NT2/D1 (cell line): ENCODE measurements around the gene IL17RE.

Experiments
- DNase-seq: peaks from one replicate; pipeline ENCODE4 v3.0.0-alpha.2; 2011; ENCODE audit warnings: low read depth, low spot score
- H3K27me3 ChIP-seq: 2 replicates; pipeline ENCODE4 v1.6.0; 2011; ENCODE audit warnings: mild to moderate bottlenecking; ENCODE audit not compliant: insufficient read length, insufficient read depth
- H3K36me3 ChIP-seq: 2 replicates; pipeline ENCODE4 v1.6.1; 2011; ENCODE audit warnings: mild to moderate bottlenecking, low read length, mixed read lengths; ENCODE audit not compliant: insufficient read depth, insufficient read length
- H3K4me1 ChIP-seq: 2 replicates; pipeline ENCODE4 v1.5.1; 2011; ENCODE audit not compliant: insufficient read depth, insufficient read length
- H3K4me3 ChIP-seq: 2 replicates; pipeline ENCODE4 v1.5.1; 2011; ENCODE audit warnings: low read depth; ENCODE audit not compliant: insufficient read length
- H3K9ac ChIP-seq: 2 replicates; pipeline ENCODE4 v1.6.0; 2011; ENCODE audit warnings: low read depth; ENCODE audit not compliant: insufficient read length
- H3K9me3 ChIP-seq: 2 replicates; pipeline ENCODE4 v1.5.1; 2011; ENCODE audit warnings: mild to moderate bottlenecking, low read length; ENCODE audit not compliant: insufficient read depth
- SUZ12 ChIP-seq: IDR thresholded peaks from 2 replicates; pipeline ENCODE4 v1.6.1; 2011; ENCODE audit not compliant: insufficient read length, insufficient read depth; ENCODE audit errors: extremely low read depth
- YY1 ChIP-seq: IDR thresholded peaks from 2 replicates; pipeline ENCODE4 v1.6.1; 2011; ENCODE audit not compliant: insufficient read length, insufficient read depth
- ZNF274 ChIP-seq: IDR thresholded peaks from 2 replicates; pipeline ENCODE4 v1.6.1; 2011; ENCODE audit warnings: mild to moderate bottlenecking, low read depth, low read length

The IL17RE gene

GRCh38 chr3:9945358-9945757 is 42.7 kb downstream of the IL17RE start:
- no peak for DNase-seq

GRCh38 chr3:9946112-9947024 is 43.7 kb downstream of the IL17RE start:
- Histone ChIP-seq H3K4me3 (peak overlapping the region; percentile 80), H3K4me1 (peaks cover 7% of the 10 kb centered on the region), H3K36me3 (peaks cover 35% of the 10 kb centered on the region), H3K9me3 (no peaks in the 10 kb centered on the region), H3K9ac (peak overlapping the region; percentile 97), H3K27me3 (no peaks in the 10 kb centered on the region)
- peak; percentile 83 for DNase-seq
- TF ChIP-seq SUZ12 (no peak), ZNF274 (no peak), YY1 (no peak)

More at GRCh38 chr3:9945358-9945757, 42.7 kb downstream of the IL17RE start:
- H3K27me3 ChIP-seq, result no peaks in the 10 kb centered on the region
- TF ChIP-seq SUZ12, result no peak
- TF ChIP-seq YY1, result no peak
- no peak for TF ChIP-seq ZNF274
- H3K4me3 ChIP-seq, result no peak overlapping the region
- no peak overlapping the region for H3K9ac ChIP-seq
- H3K4me1 ChIP-seq, result peaks cover 4% of the 10 kb centered on the region
- H3K36me3 ChIP-seq, result peaks cover 42% of the 10 kb centered on the region
- H3K9me3 ChIP-seq, result peaks cover 6% of the 10 kb centered on the region; the same call in 1 of the 2 replicates

GRCh38 chr3:9947025-9947995 is 44.7 kb downstream of the IL17RE start:
- Histone ChIP-seq H3K36me3 (peaks cover 33% of the 10 kb centered on the region), H3K27me3 (no peaks in the 10 kb centered on the region), H3K4me3 (peak overlapping the region; percentile 80), H3K4me1 (peaks cover 10% of the 10 kb centered on the region), H3K9me3 (no peaks in the 10 kb centered on the region), H3K9ac (peak overlapping the region; percentile 97)
- no peak for DNase-seq
- no peak for TF ChIP-seq ZNF274
- no peak for TF ChIP-seq SUZ12
- TF ChIP-seq YY1, result no peak

GRCh38 chr3:9948586-9948985 is 45.9 kb downstream of the IL17RE start:
- no peak for DNase-seq
- no peaks in the 10 kb centered on the region for H3K9me3 ChIP-seq
- no peak overlapping the region for H3K4me3 ChIP-seq
- no peaks in the 10 kb centered on the region for H3K27me3 ChIP-seq
- H3K4me1 ChIP-seq, result peaks cover 6% of the 10 kb centered on the region
- TF ChIP-seq ZNF274 (no peak), YY1 (no peak), SUZ12 (no peak)
- H3K36me3 ChIP-seq, result peaks cover 21% of the 10 kb centered on the region
- no peak overlapping the region for H3K9ac ChIP-seq

GRCh38 chr3:9949115-9949514 is 46.5 kb downstream of the IL17RE start:
- DNase-seq, result no peak
- Histone ChIP-seq H3K27me3 (no peaks in the 10 kb centered on the region), H3K9me3 (no peaks in the 10 kb centered on the region), H3K9ac (peak overlapping the region; percentile 17), H3K4me3 (no peak overlapping the region), H3K36me3 (peaks cover 16% of the 10 kb centered on the region), H3K4me1 (peaks cover 9% of the 10 kb centered on the region)
- TF ChIP-seq SUZ12, result no peak
- TF ChIP-seq ZNF274, result no peak
- no peak for TF ChIP-seq YY1

GRCh38 chr3:9949626-9950025 is 47.0 kb downstream of the IL17RE start:
- no peak overlapping the region for H3K9ac ChIP-seq
- H3K4me3 ChIP-seq, result no peak overlapping the region
- DNase-seq, result no peak
- no peaks in the 10 kb centered on the region for H3K9me3 ChIP-seq
- peaks cover 14% of the 10 kb centered on the region for H3K4me1 ChIP-seq
- TF ChIP-seq SUZ12 (no peak), ZNF274 (no peak), YY1 (no peak)
- peaks cover 11% of the 10 kb centered on the region for H3K36me3 ChIP-seq
- H3K27me3 ChIP-seq, result no peaks in the 10 kb centered on the region

GRCh38 chr3:9951126-9951525 is 48.5 kb downstream of the IL17RE start:
- peak overlapping the region; percentile 78 for H3K4me3 ChIP-seq
- peak overlapping the region; percentile 28 for H3K9ac ChIP-seq
- H3K27me3 ChIP-seq, result no peaks in the 10 kb centered on the region
- no peak for DNase-seq
- TF ChIP-seq SUZ12, result no peak
- no peak for TF ChIP-seq ZNF274
- TF ChIP-seq YY1, result no peak
- no peaks in the 10 kb centered on the region for H3K9me3 ChIP-seq
- peaks cover 22% of the 10 kb centered on the region for H3K4me1 ChIP-seq
- peaks cover 6% of the 10 kb centered on the region for H3K36me3 ChIP-seq
